COR-L47 (cell line): ENCODE data around the gene FGR.

ENCODE experiments used
- DNase-seq: peaks from one replicate; lab custom pipeline; 2025; lab: John Stamatoyannopoulos, UW

The FGR gene

GRCh38 chr1:27566462-27567145 lies 68.4 kb downstream of the FGR start:
- DNase-seq, result no peak

- DNase-seq, result no peak
Observed at GRCh38 chr1:27564710-27565649, 70.0 kb downstream of the FGR start.

- DNase-seq, result no peak
Observed at GRCh38 chr1:27563591-27564471, 71.2 kb downstream of the FGR start.

- DNase-seq, result peak; percentile 23
Observed at GRCh38 chr1:27563341-27563590, 71.7 kb downstream of the FGR start.

- no peak for DNase-seq
Observed at GRCh38 chr1:27562534-27563340, 72.2 kb downstream of the FGR start.
